ENCODE data around the gene CATSPERB. TPM values are rescaled to one million over a fixed set of nuclear protein-coding genes. Genes with fewer than 3 reads are reported as not detected.

CATSPERB gene
- total RNA-seq, 2 experiments from 2014 or later = 5.3 to 7.1 TPM

DNA sequence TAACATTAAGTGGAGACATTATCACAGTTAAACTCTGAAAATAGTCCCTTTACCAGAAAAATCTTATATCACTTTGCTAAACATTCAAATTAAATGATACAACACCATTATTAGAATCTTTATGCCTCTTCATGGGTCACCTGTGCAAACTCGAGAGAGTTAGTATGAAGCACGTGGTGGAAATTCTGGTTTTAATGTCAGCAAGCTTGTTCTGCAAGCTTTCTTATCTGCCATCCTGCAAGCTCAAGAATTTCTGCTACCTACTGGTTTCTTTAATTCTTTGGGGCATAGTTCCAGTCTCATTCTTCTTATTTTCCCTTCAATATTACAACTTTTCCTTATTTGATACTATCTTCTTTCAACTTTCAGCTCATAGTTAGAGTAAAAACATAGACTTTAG is 868 bp downstream of the CATSPERB start:
- Histone ChIP-seq H3K27ac (ENCODE audit: low read depth in 1 of 2, low read length in 2 of 2) (no peak overlapping the region), H3K36me3 (ENCODE audit: insufficient read depth, low read length) (no peaks in the 10 kb centered on the region), H3K27me3 (ENCODE audit: control insufficient read depth in 1 of 2, insufficient read depth in 2 of 2, low read length in 2 of 2) (no peaks in the 10 kb centered on the region), H3K4me3 (ENCODE audit: low read length) (no peak overlapping the region), H3K9me3 (ENCODE audit: control insufficient read depth in 1 of 2, insufficient read depth in 1 of 2, low read length in 2 of 2) (no peaks in the 10 kb centered on the region), H3K4me1 (ENCODE audit: insufficient read depth, low read length) (no peaks in the 10 kb centered on the region)
- ATAC-seq (ENCODE audit: poor library complexity) (no peak), DNase-seq (no peak)
- no peak for TF ChIP-seq CTCF (IDR thresholded peaks at IDR 0.05)
- ChIA-PET CTCF (no interaction called here), POLR2A (no interaction called here)
- Mint-ChIP-seq H3K4me1 (ENCODE audit: low read depth) (no peaks in the 10 kb centered on the region), H3K9me3 (no peaks in the 10 kb centered on the region), H3K36me3 (ENCODE audit: low read depth) (no peaks in the 10 kb centered on the region), H3K27me3 (no peaks in the 10 kb centered on the region), H3K4me3 (no peak overlapping the region), H3K27ac (no peak overlapping the region)
- intact Hi-C loops (cut with DNase I, micrococcal nuclease) = no loop called here

GRCh38 chr14:91729756-91730155 is 2.1 kb downstream of the CATSPERB start:
- POLR2A ChIA-PET = no interaction called here
- Mint-ChIP-seq H3K9me3 (no peaks in the 10 kb centered on the region), H3K27me3 (no peaks in the 10 kb centered on the region), H3K4me1 (ENCODE audit: low read depth) (no peaks in the 10 kb centered on the region), H3K27ac (no peak overlapping the region), H3K4me3 (no peak overlapping the region), H3K36me3 (ENCODE audit: low read depth) (no peaks in the 10 kb centered on the region)
- TF ChIP-seq CTCF (IDR thresholded peaks at IDR 0.05) = no peak
- Histone ChIP-seq H3K27ac (ENCODE audit: low read depth in 1 of 2, low read length in 2 of 2) (no peak overlapping the region), H3K36me3 (ENCODE audit: insufficient read depth, low read length) (no peaks in the 10 kb centered on the region), H3K4me3 (ENCODE audit: low read length) (no peak overlapping the region), H3K4me1 (ENCODE audit: insufficient read depth, low read length) (no peaks in the 10 kb centered on the region), H3K27me3 (ENCODE audit: control insufficient read depth in 1 of 2, insufficient read depth in 2 of 2, low read length in 2 of 2) (no peaks in the 10 kb centered on the region), H3K9me3 (ENCODE audit: control insufficient read depth in 1 of 2, insufficient read depth in 1 of 2, low read length in 2 of 2) (no peaks in the 10 kb centered on the region)
- ATAC-seq (ENCODE audit: poor library complexity) (no peak), DNase-seq (no peak)
- CTCF ChIA-PET = no interaction called here
- intact Hi-C loops (cut with DNase I, micrococcal nuclease) = no loop called here

DNA sequence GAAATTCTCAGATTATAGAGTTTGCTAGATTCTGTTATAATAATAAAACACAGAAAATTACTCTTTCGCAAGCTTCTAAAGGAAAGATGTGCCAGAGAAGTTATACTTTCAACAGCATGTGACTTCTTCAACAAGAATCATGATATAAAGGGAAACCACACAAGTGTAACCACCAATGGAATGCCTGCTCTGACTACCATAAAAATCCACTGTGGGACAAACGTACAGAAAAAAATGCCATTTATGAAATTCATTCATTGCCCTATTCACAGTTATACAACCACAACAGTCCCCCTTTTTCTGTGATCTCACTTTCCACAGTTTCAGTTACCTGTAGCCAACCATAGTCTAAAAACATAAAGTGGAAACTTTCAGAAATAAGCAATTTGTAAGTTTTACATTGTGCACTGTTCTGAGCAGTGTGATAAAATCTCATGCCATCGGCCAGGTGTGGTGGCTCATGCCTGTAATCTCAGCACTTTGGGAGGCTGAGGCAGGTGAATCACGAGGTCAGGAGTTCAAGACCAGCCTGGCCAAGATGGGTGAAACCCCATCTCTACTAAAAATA is 3.2 kb downstream of the CATSPERB start:
- Histone ChIP-seq H3K27ac (ENCODE audit: low read depth in 1 of 2, low read length in 2 of 2) (no peak overlapping the region), H3K4me3 (ENCODE audit: low read length) (no peak overlapping the region), H3K27me3 (ENCODE audit: control insufficient read depth in 1 of 2, insufficient read depth in 2 of 2, low read length in 2 of 2) (no peaks in the 10 kb centered on the region), H3K9me3 (ENCODE audit: control insufficient read depth in 1 of 2, insufficient read depth in 1 of 2, low read length in 2 of 2) (no peaks in the 10 kb centered on the region), H3K4me1 (ENCODE audit: insufficient read depth, low read length) (no peaks in the 10 kb centered on the region), H3K36me3 (ENCODE audit: insufficient read depth, low read length) (no peaks in the 10 kb centered on the region)
- H3K4me1 Mint-ChIP-seq (ENCODE audit: low read depth) = no peaks in the 10 kb centered on the region
- DNase-seq (no peak), ATAC-seq (ENCODE audit: poor library complexity) (no peak)
- no peak overlapping the region for H3K4me3 Mint-ChIP-seq
- TF ChIP-seq CTCF (IDR thresholded peaks at IDR 0.05) = no peak
- intact Hi-C loops (cut with DNase I, micrococcal nuclease) = no loop called here
- H3K9me3 Mint-ChIP-seq = no peaks in the 10 kb centered on the region
- ChIA-PET CTCF (no interaction called here), POLR2A (no interaction called here)
- no peaks in the 10 kb centered on the region for H3K36me3 Mint-ChIP-seq (ENCODE audit: low read depth)
- H3K27me3 Mint-ChIP-seq = no peaks in the 10 kb centered on the region
- no peak overlapping the region for H3K27ac Mint-ChIP-seq
